Astrocyte of the spinal cord (primary cell): ENCODE results near the gene ARL14EPL.

Source experiments
- DNase-seq: peaks from one replicate; pipeline ENCODE4 v3.0.0; 2011; ENCODE audit warnings: low read depth, low spot score
- H3K4me3 ChIP-seq: 2 replicates; pipeline ENCODE4 v1.5.1; 2011; ENCODE audit warnings: low read depth, mild to moderate bottlenecking, low read length, moderate library complexity
- CTCF ChIP-seq: IDR thresholded peaks from 2 replicates; pipeline ENCODE4 v1.5.1; 2012; ENCODE audit warnings: low read depth, mild to moderate bottlenecking, low read length, inconsistent platforms
- in situ Hi-C: cut with HindIII; loops from 2 replicates; pipeline ENCODE4 v1.10.0; 2017; ENCODE audit warnings: low sequenced_read_pairs

Gene ARL14EPL

DNA sequence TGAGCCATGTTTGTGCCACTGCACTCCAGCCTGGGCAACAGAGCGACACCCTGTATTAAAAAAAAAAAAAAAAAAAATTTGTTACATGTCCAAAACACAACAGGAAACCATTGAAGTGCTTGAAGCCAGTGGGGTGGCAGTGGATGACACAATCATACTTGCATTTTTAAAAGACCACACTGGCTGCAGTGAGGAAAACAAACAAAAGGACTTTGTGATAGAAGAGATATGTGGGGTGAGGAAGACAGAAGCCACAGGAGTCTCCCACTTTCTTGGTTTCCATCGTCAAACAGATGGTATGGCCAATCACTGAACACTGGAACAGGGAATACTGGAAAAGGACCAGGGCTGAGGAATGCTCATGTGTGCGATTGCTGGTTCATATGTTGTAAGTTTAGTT lies 31.7 kb downstream of the ARL14EPL start:
- peak; percentile 29 for DNase-seq
- in situ Hi-C loops: no loop called here
- H3K4me3 ChIP-seq: no peak overlapping the region
- TF ChIP-seq CTCF: no peak

GRCh38 chr5:116068028-116068632 lies 35.9 kb downstream of the ARL14EPL start:
- in situ Hi-C loops: no loop called here
- peak; percentile 68 for DNase-seq
- H3K4me3 ChIP-seq: no peak overlapping the region
- TF ChIP-seq CTCF: peak; percentile 63

- no peak for TF ChIP-seq CTCF
- no peak for DNase-seq
- in situ Hi-C loops: no loop called here
These were observed 38.9 kb downstream of the ARL14EPL start for GRCh38 chr5:116071211-116071610.

GRCh38 chr5:116075191-116075831 lies 43.0 kb downstream of the ARL14EPL start:
- DNase-seq: peak; percentile 9
- in situ Hi-C loops: no loop called here
- no peak for TF ChIP-seq CTCF
- H3K4me3 ChIP-seq: no peak overlapping the region

More at GRCh38 chr5:116071211-116071610, 38.9 kb downstream of the ARL14EPL start:
- no peak overlapping the region for H3K4me3 ChIP-seq

DNA sequence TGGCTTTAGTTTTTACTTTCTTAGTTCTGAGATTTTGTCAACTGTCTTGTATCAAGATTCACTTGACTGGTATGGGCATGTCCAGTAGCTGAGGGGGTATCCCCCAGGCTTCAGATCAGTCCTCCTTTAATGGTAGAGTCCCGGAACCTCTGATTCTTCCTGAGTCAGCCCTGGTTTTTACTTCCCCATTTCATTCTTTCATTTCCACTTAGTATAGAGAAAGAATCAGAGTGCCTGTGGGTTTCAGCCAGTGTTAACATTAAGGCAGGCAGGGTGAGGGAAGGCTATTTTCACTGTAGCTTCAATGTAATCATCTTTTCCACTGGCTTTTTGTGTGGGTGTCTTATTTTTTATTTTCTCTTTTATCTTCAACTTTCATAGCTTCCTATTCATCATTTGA lies 44.2 kb downstream of the ARL14EPL start:
- DNase-seq: no peak
- in situ Hi-C loops: no loop called here
- no peak for TF ChIP-seq CTCF
- no peak overlapping the region for H3K4me3 ChIP-seq

DNA sequence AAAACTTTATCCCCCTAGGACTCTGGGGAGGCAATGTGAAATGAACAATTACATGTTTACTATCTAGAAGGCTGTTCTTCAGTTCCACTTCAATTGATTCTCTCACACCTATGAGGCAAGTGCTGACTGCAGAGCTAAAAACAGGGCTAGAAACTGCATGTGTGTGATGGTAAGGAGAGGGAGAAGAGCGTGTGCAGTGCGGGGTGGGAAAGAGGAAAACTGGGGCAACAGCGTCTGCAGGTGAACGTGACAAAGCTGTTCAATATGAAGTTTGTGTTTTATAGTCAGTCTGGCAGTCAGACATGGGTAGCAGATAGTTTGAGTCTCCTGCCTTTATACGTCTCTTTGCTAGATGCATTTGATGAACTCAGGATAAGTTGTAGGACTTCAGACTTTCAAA lies 45.9 kb downstream of the ARL14EPL start:
- no peak overlapping the region for H3K4me3 ChIP-seq
- TF ChIP-seq CTCF: no peak
- DNase-seq: no peak
- in situ Hi-C loops: no loop called here
